GM12878 (cell line): Measurements from ENCODE around the gene RELT. TPM values are rescaled to one million over a fixed set of nuclear protein-coding genes. Genes with fewer than 3 reads are reported as not detected.

Experiments
- ATAC-seq: fragments of 200-7000 bp; cut with Tn5 transposase; 3 replicates; pipeline ENCODE4 v1.9.1; 2020; ENCODE audit warnings: mild to moderate bottlenecking, moderate library complexity
- BruUV-seq: library from RNA; stranded (reverse); fragments of 400-500 nt; replicated peaks from 2 replicates; lab custom pipeline; 2021; lab: Mats Ljungman, UMichigan
- CTCF ChIA-PET: fragments of 300-600 bp; sonication (Branson Sonifier 250); formaldehyde crosslinking; extraction: SDS; loops from one replicate; lab custom pipeline; 2021; ENCODE audit warnings: inconsistent platforms; lab: Yijun Ruan, JAX
- POLR2A ChIA-PET: fragments of 350-600 bp; formaldehyde crosslinking; extraction: SDS; loops from one replicate; lab custom pipeline; 2021; ENCODE audit warnings: inconsistent platforms; lab: Charles Lee
- RAD21 ChIA-PET: fragments of 300-600 bp; sonication (Branson Sonifier 250); formaldehyde crosslinking; loops from one replicate; lab custom pipeline; 2023; ENCODE audit warnings: antibody characterized with exemption; ENCODE audit not compliant: unreplicated experiment; lab: Charles Lee
- SMC1A ChIA-PET: fragments of 300-600 bp; sonication (Branson Sonifier 250); formaldehyde crosslinking; loops from one replicate; lab custom pipeline; 2023; ENCODE audit not compliant: unreplicated experiment, uncharacterized antibody; lab: Charles Lee
- DNase-seq: peaks from one replicate; pipeline ENCODE4 v3.0.0-alpha.2; 2011; ENCODE audit warnings: low read depth, low spot score
- FAIRE-seq: peaks from 3 replicates; lab custom pipeline; 2011; peaks lifted over from hg19 to GRCh38; lab: Jason Lieb, UNC
- H2AFZ ChIP-seq: 2 replicates; pipeline ENCODE4 v1.6.0; 2011; ENCODE audit warnings: low read depth, low read length, control low read depth; ENCODE audit not compliant: control insufficient read depth
- H3K27ac ChIP-seq: 2 replicates; pipeline ENCODE4 v1.5.1; 2011; ENCODE audit warnings: control low read depth; ENCODE audit not compliant: control insufficient read depth, insufficient read depth
- H3K27me3 ChIP-seq, 2 experiments: replicated peaks in 1 of 2; 2 replicates each; pipeline versions ENCODE4 v1.6.0 to v1.6.1; 2011; ENCODE audit warnings: low read length in 1 of 2; ENCODE audit not compliant: control insufficient read depth in 2 of 2, insufficient read depth in 2 of 2
- H3K36me3 ChIP-seq, 2 experiments: 2 replicates each; pipeline ENCODE4 v1.5.1; 2011; ENCODE audit warnings: low read length in 1 of 2; ENCODE audit not compliant: control insufficient read depth in 2 of 2, insufficient read depth in 2 of 2
- H3K4me1 ChIP-seq: 2 replicates; pipeline ENCODE4 v1.6.1; 2011; ENCODE audit warnings: mild to moderate bottlenecking, low read length, moderate library complexity, mixed read lengths; ENCODE audit not compliant: control insufficient read depth, insufficient read depth
- H3K4me2 ChIP-seq: 2 replicates; pipeline ENCODE4 v1.6.0; 2011; ENCODE audit warnings: control low read depth; ENCODE audit not compliant: control insufficient read depth, insufficient read depth
- H3K4me3 ChIP-seq: fragments of 200-600 bp; sonication (generic); 2 replicates; pipeline ENCODE4 v1.5.1; 2016
- H3K79me2 ChIP-seq: 2 replicates; pipeline ENCODE4 v1.6.0; 2011; ENCODE audit warnings: low read length; ENCODE audit not compliant: control insufficient read depth, insufficient read depth
- H3K9ac ChIP-seq: 2 replicates; pipeline ENCODE4 v1.8.0; 2011; ENCODE audit warnings: low read length, control low read depth, mixed read lengths; ENCODE audit not compliant: control insufficient read depth, insufficient read depth
- H3K9me3 ChIP-seq: replicated peaks from 3 replicates; pipeline ENCODE4 v1.5.1; 2011; ENCODE audit warnings: mild to moderate bottlenecking, low read length; ENCODE audit not compliant: control insufficient read depth, insufficient read depth
- H4K20me1 ChIP-seq: 2 replicates; pipeline ENCODE4 v1.6.0; 2011; ENCODE audit not compliant: control insufficient read depth, insufficient read depth
- CBX5 ChIP-seq: sonication (generic); IDR thresholded peaks from 2 replicates; pipeline ENCODE4 v1.6.1; 2016; ENCODE audit warnings: low read depth, moderate library complexity, mild to moderate bottlenecking, inconsistent platforms
- CREB1 ChIP-seq: IDR thresholded peaks from 2 replicates; pipeline ENCODE4 v1.6.1; 2012; ENCODE audit warnings: low read depth, mild to moderate bottlenecking, inconsistent platforms
- HDGF ChIP-seq: fragments of 450-650 bp; IDR thresholded peaks from 2 replicates; pipeline ENCODE4 v1.6.1; 2016; ENCODE audit warnings: antibody characterized with exemption
- HSF1 ChIP-seq: fragments of 150-350 bp; IDR thresholded peaks from 2 replicates; pipeline ENCODE4 v1.6.1; 2014; ENCODE audit warnings: mild to moderate bottlenecking, low read depth, low read length
- NBN ChIP-seq: fragments of 450-650 bp; IDR thresholded peaks from 2 replicates; pipeline ENCODE4 v1.6.1; 2016
- NFYA ChIP-seq: IDR thresholded peaks from 2 replicates; pipeline ENCODE4 v1.6.1; 2011; ENCODE audit warnings: low read depth, mild to moderate bottlenecking, low read length, improper control_type of control experiment, borderline replicate concordance
- RCOR1 ChIP-seq: conservative IDR thresholded peaks from 2 replicates; pipeline ENCODE4 v1.6.1; 2012; ENCODE audit warnings: low read depth, low read length, improper control_type of control experiment
- RFX5 ChIP-seq: IDR thresholded peaks from 2 replicates; pipeline ENCODE4 v1.6.1; 2011; ENCODE audit warnings: low read depth, low read length, improper control_type of control experiment
- USF1 ChIP-seq: IDR thresholded peaks from 2 replicates; pipeline ENCODE4 v1.6.1; 2011; ENCODE audit warnings: borderline replicate concordance, low read depth, mild to moderate bottlenecking, moderate library complexity, mixed read lengths, low read length; ENCODE audit not compliant: insufficient read depth; ENCODE audit errors: extremely low read length
- ZBTB40 ChIP-seq: fragments of 450-650 bp; IDR thresholded peaks from 2 replicates; pipeline ENCODE4 v1.6.1; 2016; ENCODE audit warnings: mild to moderate bottlenecking, moderate library complexity, borderline replicate concordance
- WGBS: methylation state at CpG from one replicate; pipeline ENCODE4 v1.1.6; 2016; ENCODE audit warnings: low lambda C conversion rate; ENCODE audit not compliant: insufficient replicate concordance, insufficient coverage; ENCODE audit errors: missing lambda C conversion rate; 5-methylcytosine and 5-hydroxymethylcytosine counted together
- in situ Hi-C: fragments of 300-500 bp; cut with MboI; formaldehyde crosslinking; loops from 9 replicates; pipeline ENCODE4 v1.14.3; 2018; ENCODE audit warnings: mixed read lengths
- intact Hi-C: fragments of 100-400 bp; cut with micrococcal nuclease; formaldehyde crosslinking; loops from one replicate; pipeline ENCODE4 v1.14.2; 2022; ENCODE audit not compliant: unreplicated experiment
- polyA plus RNA-seq, 11 experiments: library from polyadenylated mRNA; depleted of rRNA in 4 of 11; unstranded in 6 of 11; stranded (reverse) in 5 of 11; fragments of >200 nt; fragmentation: Nextera tagmentation in 4 of 11; fragmentation: Illumina TruSeq in 1 of 11; extraction: Ambion mirVana in 4 of 11; extraction: Trizol in 1 of 11; gene quantifications; 1 replicate in 1 of 11; 2 replicates in 10 of 11; pipeline versions ENCODE4 v1.2.1 to v1.2.3, GENCODE V29; 2011 to 2016; ENCODE audit warnings: inconsistent platforms in 2 of 11, missing spikeins in 2 of 11, low read depth in 1 of 11
- total RNA-seq, 4 experiments: library from RNA; depleted of rRNA in 3 of 4; stranded (reverse); fragments of >200 nt in 3 of 4; fragmentation: Illumina TruSeq in 1 of 4; extraction: Trizol in 1 of 4; gene quantifications; 2 replicates each; pipeline versions ENCODE4 v1.2.1 to v1.2.3, GENCODE V29; 2013 to 2021

RELT gene
- total and polyA plus RNA-seq, 10 of the 15 experiments (the other 5 are each of a cell fraction or from before 2014, with no cell fraction given): 1.2 to 28.5 (median 10.8) TPM

- in situ Hi-C loops: no loop called here
- SMC1A ChIA-PET: interaction anchor here (1.4 to 3.8 kb wide), 3 partner anchors 13 to 265 kb away, joined by 4 to 19 read pairs (median 8); no protein-coding TSS in a partner anchor
- WGBS: 81% methylated on average over 6 of the region's 6 CpGs
- ATAC-seq (no peak), DNase-seq (no peak), FAIRE-seq (no peak)
- no peak overlapping the region for H3K27ac ChIP-seq
- no peaks in the 10 kb centered on the region for H3K4me1 ChIP-seq
- no peak overlapping the region for H3K4me2 ChIP-seq
- H3K79me2 ChIP-seq: no peaks in the 10 kb centered on the region
- CTCF ChIA-PET: interaction anchor here (0.6 to 25.6 kb wide), 7 partner anchors 11 to 265 kb away, joined by 3 to 400 read pairs (median 3); no protein-coding TSS in a partner anchor
- no peak for TF ChIP-seq ZBTB40
- no peak for TF ChIP-seq RCOR1
- TF ChIP-seq USF1: no peak
- TF ChIP-seq HDGF: no peak
- no peak for TF ChIP-seq CREB1
- no peak for TF ChIP-seq NBN
- TF ChIP-seq NFYA: no peak
- no peak for TF ChIP-seq RFX5
- no peak for TF ChIP-seq CBX5
- no peak for TF ChIP-seq HSF1
- POLR2A ChIA-PET: interaction anchor here (0.6 to 0.9 kb wide), 2 partner anchors 45 to 226 kb away, joined by 3 read pairs; no protein-coding TSS in a partner anchor
- intact Hi-C loops: no loop called here
- H3K9me3 ChIP-seq: no peaks in the 10 kb centered on the region
- H3K36me3 ChIP-seq: peaks cover 25 to 55% of the 10 kb centered on the region in 2 experiments
- no peaks in the 10 kb centered on the region for H3K27me3 ChIP-seq
- BruUV-seq: TSS peak; percentile 6
- H3K9ac ChIP-seq: no peak overlapping the region
- no peak overlapping the region for H2AFZ ChIP-seq
- no peaks in the 10 kb centered on the region for H4K20me1 ChIP-seq
- H3K4me3 ChIP-seq: no peak overlapping the region
- RAD21 ChIA-PET: interaction anchor here (0.7 to 1.4 kb wide), 4 partner anchors 11 to 89 kb away, joined by 3 to 6 read pairs (median 3); no protein-coding TSS in a partner anchor
These were observed 20.2 kb downstream of the RELT start for GRCh38 chr11:73396251-73396930.
